Parathyroid adenoma (tissue), 2 donors: ENCODE data around the gene HOXB6.

Experiments
- H2AFZ ChIP-seq: fragments of 300-600 bp; sonication (generic); one replicate; pipeline ENCODE4 v1.7.0; 2017; ENCODE audit warnings: antibody characterized with exemption, mild to moderate bottlenecking
- H3K27ac ChIP-seq: fragments of 300-600 bp; sonication (generic); one replicate; pipeline ENCODE4 v1.7.0; 2017
- H3K27me3 ChIP-seq: fragments of 300-600 bp; sonication (generic); one replicate; pipeline ENCODE4 v1.7.0; 2017; ENCODE audit warnings: low read length; ENCODE audit not compliant: control insufficient read depth, insufficient read depth
- H3K36me3 ChIP-seq: fragments of 300-600 bp; sonication (generic); one replicate; pipeline ENCODE4 v1.7.0; 2017; ENCODE audit warnings: low read length; ENCODE audit not compliant: control insufficient read depth, insufficient read depth
- H3K4me1 ChIP-seq: fragments of 300-600 bp; sonication (generic); one replicate; pipeline ENCODE4 v1.7.0; 2017; ENCODE audit warnings: control low read depth
- H3K4me2 ChIP-seq: fragments of 300-600 bp; sonication (generic); one replicate; pipeline ENCODE4 v1.7.0; 2017; ENCODE audit warnings: low read length
- H3K4me3 ChIP-seq: fragments of 300-600 bp; sonication (generic); one replicate; pipeline ENCODE4 v1.7.0; 2017; ENCODE audit warnings: low read depth, low read length
- H3K79me2 ChIP-seq: fragments of 300-600 bp; sonication (generic); one replicate; pipeline ENCODE4 v1.7.0; 2017; ENCODE audit warnings: control low read depth
- H3K9ac ChIP-seq: fragments of 300-600 bp; sonication (generic); one replicate; pipeline ENCODE4 v1.7.0; 2017; ENCODE audit warnings: mild to moderate bottlenecking
- H3K9me3 ChIP-seq: fragments of 300-600 bp; sonication (generic); one replicate; pipeline ENCODE4 v1.7.0; 2017; ENCODE audit warnings: low read length; ENCODE audit not compliant: control insufficient read depth
- CTCF ChIP-seq: fragments of 300-600 bp; sonication (generic); IDR thresholded peaks from one replicate; pipeline ENCODE4 v1.7.0; 2017; ENCODE audit warnings: antibody characterized with exemption, mild to moderate bottlenecking
- donor health status: primary hyperparathyroidism.

The HOXB6 gene

GRCh38 chr17:48567209-48567608, 37.6 kb downstream of the HOXB6 start:
- Histone ChIP-seq H3K27ac (no peak overlapping the region), H3K4me1 (no peaks in the 10 kb centered on the region), H3K4me3 (no peak overlapping the region), H3K4me2 (no peak overlapping the region), H3K36me3 (no peaks in the 10 kb centered on the region), H3K9ac (no peak overlapping the region), H3K27me3 (no peaks in the 10 kb centered on the region), H3K79me2 (no peaks in the 10 kb centered on the region), H2AFZ (no peak overlapping the region), H3K9me3 (no peaks in the 10 kb centered on the region)
- no peak for TF ChIP-seq CTCF

GRCh38 chr17:48566717-48567116, 38.1 kb downstream of the HOXB6 start:
- no peaks in the 10 kb centered on the region for H3K9me3 ChIP-seq
- no peak overlapping the region for H3K4me3 ChIP-seq
- no peak overlapping the region for H3K4me2 ChIP-seq
- H3K27ac ChIP-seq: no peak overlapping the region
- no peaks in the 10 kb centered on the region for H3K4me1 ChIP-seq
- no peaks in the 10 kb centered on the region for H3K36me3 ChIP-seq
- no peak overlapping the region for H2AFZ ChIP-seq
- H3K27me3 ChIP-seq: no peaks in the 10 kb centered on the region
- H3K79me2 ChIP-seq: no peaks in the 10 kb centered on the region
- no peak for TF ChIP-seq CTCF
- no peak overlapping the region for H3K9ac ChIP-seq

GRCh38 chr17:48565925-48566710, 38.7 kb downstream of the HOXB6 start:
- H3K9me3 ChIP-seq: no peaks in the 10 kb centered on the region
- H3K9ac ChIP-seq: no peak overlapping the region
- no peaks in the 10 kb centered on the region for H3K79me2 ChIP-seq
- H2AFZ ChIP-seq: no peak overlapping the region
- H3K27me3 ChIP-seq: no peaks in the 10 kb centered on the region
- H3K4me3 ChIP-seq: no peak overlapping the region
- H3K4me2 ChIP-seq: no peak overlapping the region
- H3K4me1 ChIP-seq: no peaks in the 10 kb centered on the region
- no peak overlapping the region for H3K27ac ChIP-seq
- TF ChIP-seq CTCF: no peak
- H3K36me3 ChIP-seq: no peaks in the 10 kb centered on the region

GRCh38 chr17:48565022-48565554, 39.7 kb downstream of the HOXB6 start:
- no peaks in the 10 kb centered on the region for H3K79me2 ChIP-seq
- no peak overlapping the region for H3K27ac ChIP-seq
- H3K9ac ChIP-seq: no peak overlapping the region
- no peaks in the 10 kb centered on the region for H3K4me1 ChIP-seq
- no peak for TF ChIP-seq CTCF
- no peak overlapping the region for H3K4me3 ChIP-seq
- H3K4me2 ChIP-seq: no peak overlapping the region
- H3K9me3 ChIP-seq: no peaks in the 10 kb centered on the region
- no peaks in the 10 kb centered on the region for H3K36me3 ChIP-seq
- H3K27me3 ChIP-seq: no peaks in the 10 kb centered on the region
- H2AFZ ChIP-seq: no peak overlapping the region
